ENCODE measurements around the gene SPINDOC.
"Not testable (repeated sequence)": the region's sequence is repeated elsewhere in the genome, so short reads cannot be mapped to it uniquely, and the experiment has no call there.

SPINDOC gene

DNA sequence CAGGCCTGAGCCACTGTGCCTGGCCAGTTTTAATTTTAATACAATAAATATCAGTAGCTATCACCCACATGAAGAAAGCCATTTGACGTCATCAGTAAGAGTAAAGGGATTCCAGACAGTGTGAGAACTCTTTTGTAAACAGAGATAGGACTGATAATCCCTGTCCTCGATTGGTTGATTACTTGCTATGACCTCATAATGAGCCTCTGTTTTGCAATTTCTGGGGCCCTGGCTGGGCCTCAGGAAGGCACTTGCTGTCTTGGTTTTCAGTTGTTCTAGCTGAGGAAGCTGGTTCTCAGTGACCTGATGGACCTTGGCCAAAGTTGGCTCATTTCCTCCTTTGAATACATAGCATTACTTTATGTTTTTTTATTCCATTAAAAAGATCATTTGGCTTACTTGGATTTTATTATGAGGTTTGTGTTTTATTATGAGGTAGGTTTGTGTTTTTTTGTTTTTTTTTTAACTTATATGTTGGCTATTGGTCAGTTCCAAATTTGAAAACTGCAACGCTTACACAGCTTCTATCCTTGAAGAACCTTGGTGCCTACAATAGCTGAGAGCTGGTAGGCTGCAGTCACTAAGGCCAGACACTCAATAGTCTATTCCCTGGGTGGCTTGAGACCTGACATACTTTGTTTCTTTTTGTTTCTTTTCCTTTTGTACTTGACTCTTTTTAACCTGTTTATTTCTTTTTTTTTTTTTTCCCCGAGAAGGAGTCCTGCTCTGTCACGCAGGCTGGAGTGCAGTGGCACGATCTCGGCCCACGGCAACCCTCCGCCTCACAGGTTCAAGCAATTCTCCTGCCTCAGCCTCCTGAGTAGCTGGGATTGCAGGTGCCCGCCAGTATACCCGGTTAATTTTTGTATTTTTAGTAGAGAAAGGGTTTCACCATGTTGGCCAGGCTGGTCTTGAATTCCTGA lies 45.6 kb downstream of the SPINDOC start:
- TF ChIP-seq, protein P1, sequence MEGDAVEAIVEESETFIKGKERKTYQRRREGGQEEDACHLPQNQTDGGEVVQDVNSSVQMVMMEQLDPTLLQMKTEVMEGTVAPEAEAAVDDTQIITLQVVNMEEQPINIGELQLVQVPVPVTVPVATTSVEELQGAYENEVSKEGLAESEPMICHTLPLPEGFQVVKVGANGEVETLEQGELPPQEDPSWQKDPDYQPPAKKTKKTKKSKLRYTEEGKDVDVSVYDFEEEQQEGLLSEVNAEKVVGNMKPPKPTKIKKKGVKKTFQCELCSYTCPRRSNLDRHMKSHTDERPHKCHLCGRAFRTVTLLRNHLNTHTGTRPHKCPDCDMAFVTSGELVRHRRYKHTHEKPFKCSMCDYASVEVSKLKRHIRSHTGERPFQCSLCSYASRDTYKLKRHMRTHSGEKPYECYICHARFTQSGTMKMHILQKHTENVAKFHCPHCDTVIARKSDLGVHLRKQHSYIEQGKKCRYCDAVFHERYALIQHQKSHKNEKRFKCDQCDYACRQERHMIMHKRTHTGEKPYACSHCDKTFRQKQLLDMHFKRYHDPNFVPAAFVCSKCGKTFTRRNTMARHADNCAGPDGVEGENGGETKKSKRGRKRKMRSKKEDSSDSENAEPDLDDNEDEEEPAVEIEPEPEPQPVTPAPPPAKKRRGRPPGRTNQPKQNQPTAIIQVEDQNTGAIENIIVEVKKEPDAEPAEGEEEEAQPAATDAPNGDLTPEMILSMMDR (IDR thresholded peaks at IDR 0.05; ENCODE audit: low read depth, low read length): no peak
- H3K4me3 ChIP-seq (ENCODE audit: low read depth, low read length): no peak overlapping the region

DNA sequence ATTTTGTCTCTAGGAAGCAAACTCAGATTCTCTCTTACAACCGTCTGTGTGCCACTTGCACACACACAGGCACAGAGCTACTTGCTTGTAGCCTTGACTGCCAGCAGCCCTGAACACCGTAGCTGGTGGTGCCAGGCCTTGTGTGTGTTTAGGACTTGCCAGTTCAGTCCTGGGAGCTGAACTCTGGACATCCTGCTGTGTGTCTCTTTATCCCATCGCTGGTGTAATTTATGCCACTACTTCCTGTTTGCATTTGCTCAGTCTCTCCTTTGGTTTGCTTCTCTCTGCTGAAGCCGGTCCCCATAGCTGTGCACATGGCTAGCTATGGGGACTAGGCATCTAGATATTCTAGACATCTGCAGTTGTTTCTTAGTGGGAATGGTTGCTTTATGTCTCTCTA lies 49.7 kb downstream of the SPINDOC start:
- no peak overlapping the region for H3K4me3 ChIP-seq (ENCODE audit: low read depth, low read length)
- TF ChIP-seq, protein P1 (IDR thresholded peaks at IDR 0.05; ENCODE audit: low read depth, low read length): no peak

DNA sequence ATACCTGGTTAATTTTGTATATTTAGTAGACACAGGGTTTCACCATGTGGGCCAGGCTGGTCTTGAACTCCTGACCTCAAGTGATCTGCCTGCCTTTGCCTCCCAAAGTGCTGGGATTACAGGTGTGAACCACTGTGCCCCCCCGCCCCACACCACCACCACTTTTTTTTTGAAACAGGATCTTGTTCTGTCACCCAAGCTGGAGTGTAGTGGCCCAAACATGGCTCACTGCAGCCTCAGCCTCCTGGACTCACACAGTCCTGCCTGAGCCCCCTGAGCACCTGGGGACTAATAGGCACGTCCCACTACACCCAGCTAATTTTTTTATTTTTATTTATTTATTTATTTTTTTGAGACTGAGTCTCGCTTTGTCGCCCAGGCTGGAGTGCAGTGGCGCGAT lies 50.4 kb downstream of the SPINDOC start:
- not testable (repeated sequence) for H3K4me3 ChIP-seq (ENCODE audit: low read depth, low read length)

DNA sequence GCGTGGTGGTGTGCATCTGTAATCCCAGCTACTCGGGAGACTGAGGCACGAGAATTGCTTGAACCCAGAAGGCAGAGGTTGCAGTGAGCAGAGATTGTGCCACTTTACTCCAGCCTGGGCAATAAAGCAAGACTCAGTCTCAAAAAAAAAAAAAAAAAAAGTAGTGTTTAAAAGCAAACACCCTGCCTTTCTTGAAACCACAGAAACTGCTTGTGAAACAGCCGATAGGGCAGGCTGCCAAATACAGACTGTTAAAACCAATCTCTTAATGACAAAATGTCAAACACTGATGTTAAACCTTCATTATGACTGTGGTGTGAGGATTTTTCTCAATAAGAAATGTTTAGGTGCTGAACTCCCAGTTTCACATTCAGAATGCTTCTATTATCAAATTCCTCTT lies 53.0 kb downstream of the SPINDOC start:
- TF ChIP-seq, protein P1 (IDR thresholded peaks at IDR 0.05; ENCODE audit: low read depth, low read length): no peak
- no peak overlapping the region for H3K4me3 ChIP-seq (ENCODE audit: low read depth, low read length)

DNA sequence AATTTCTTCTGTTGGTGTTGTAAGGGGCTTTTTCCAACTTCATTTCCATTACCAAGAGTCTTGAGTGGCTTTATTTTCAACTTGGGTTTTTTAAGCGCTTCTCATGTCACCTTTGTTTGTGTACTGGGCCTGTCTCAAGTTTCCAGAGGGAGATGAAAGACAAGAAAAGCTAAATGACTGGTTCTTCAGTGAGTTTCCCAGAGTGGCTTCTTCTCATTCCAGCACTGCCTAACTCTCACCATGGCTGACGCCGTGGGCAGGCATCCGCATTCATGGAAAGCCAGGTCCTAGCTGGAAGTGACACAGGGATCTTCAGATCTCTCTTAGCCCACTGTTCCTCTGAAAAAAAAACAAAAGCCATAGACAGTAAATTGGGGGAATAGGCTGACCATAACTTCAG lies 54.3 kb downstream of the SPINDOC start:
- TF ChIP-seq, protein P1 (IDR thresholded peaks at IDR 0.05; ENCODE audit: low read depth, low read length): no peak
- H3K4me3 ChIP-seq (ENCODE audit: low read depth, low read length): no peak overlapping the region

DNA sequence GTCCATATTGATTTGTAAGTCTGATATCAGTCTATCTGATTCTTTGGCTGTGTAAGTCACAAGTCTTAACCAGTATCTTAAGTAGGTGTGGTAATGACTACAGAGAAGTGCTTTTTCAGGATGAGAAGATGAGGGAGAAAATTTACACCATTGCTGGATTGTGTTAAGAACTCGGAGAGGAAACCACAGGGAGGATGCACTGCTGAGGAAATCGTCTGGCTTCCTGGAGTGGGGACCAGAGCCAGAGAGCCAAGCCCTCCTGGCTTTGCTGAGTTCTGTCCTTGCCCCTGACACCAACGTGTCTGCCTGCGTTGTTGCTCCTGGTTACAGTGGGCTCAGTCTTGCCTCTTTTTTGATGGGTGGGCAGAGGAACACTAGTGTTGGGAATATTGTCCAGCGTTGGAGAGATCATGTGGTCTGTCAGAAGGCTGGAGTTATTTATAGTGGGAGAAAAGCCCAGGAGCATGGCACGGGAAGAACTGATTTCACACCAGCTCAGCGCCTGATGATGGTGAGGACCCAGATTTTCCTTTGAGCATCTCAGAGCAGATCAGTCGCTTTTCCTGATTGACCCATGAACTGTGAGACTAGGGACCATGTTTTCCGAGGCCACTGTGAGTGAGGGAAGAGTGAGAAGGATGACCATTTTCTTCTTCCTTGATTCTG lies 55.3 kb downstream of the SPINDOC start:
- TF ChIP-seq, protein P1 (IDR thresholded peaks at IDR 0.05; ENCODE audit: low read depth, low read length): no peak
- no peak overlapping the region for H3K4me3 ChIP-seq (ENCODE audit: low read depth, low read length)

DNA sequence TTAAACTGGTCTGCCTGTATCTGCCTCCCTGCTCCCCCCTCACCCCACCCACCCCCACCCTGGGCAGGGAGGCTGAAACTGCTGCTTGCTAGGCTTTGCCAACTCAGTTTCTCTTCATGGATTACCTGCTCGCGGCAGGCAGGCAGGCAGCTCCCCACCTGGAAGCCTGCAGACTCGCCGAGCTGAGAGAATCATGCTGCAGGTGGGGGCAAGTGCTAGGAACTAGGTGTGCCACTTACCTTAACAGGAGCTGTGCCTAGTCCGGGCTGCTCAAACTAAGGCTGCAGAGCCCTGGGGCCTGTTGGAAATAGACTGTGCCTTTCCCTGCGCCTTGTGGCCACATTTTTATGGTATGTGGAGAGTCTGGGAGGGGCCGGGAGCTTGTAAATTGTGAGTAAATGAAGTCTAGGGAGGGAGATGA lies 55.9 kb downstream of the SPINDOC start:
- TF ChIP-seq, protein P1 (IDR thresholded peaks at IDR 0.05; ENCODE audit: low read depth, low read length): no peak
- H3K4me3 ChIP-seq (ENCODE audit: low read depth, low read length): no peak overlapping the region

All from WI38 (cell line).